ENCODE data around the gene UTP14A.

Gene UTP14A

DNA sequence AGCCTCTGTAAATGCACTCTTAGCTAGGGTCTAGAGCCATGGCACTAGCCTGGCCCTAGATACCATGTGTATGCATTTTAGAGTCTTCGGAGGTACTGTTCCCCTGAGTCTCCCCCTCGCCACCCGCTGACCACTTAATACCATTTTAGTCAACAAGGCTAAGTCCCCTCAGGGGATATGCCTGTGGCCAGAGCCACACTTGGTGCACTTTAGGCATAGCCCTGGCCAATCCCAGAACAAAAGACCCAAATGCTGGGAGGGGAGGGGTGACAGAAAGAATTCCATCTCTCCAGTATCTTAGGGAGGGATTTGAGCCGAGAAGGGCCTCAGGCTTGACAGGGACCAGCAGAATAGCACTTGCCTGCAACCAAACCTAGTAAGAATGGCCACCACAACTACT lies 47.9 kb downstream of the UTP14A start:
- DNase-seq = no peak

- DNase-seq = no peak
Observed at GRCh38 chrX:129954804-129955203, 48.8 kb downstream of the UTP14A start.

GRCh38 chrX:129955682-129956081 lies 49.7 kb downstream of the UTP14A start:
- no peak for DNase-seq

GRCh38 chrX:129956145-129956544 lies 50.2 kb downstream of the UTP14A start:
- no peak for DNase-seq

DNA sequence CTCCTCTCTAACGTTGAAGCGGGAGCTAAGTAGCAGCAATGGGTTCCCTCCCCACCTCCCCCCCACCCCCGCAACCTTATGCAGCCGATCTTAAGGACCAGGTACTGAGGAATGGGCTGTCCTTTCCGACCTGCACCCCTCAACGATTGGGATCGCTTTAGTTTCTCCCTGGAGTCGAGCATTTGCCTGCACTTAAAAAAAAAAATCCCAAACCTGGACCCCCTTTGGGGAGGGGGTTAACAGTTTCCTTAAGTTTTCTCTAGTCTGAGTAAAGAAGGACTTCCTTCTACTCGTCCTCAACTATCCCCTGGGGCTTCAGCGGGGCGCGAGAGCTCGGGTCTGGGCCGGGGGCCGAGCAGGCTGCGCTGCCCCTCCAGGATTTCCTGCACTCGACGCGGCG lies 50.8 kb downstream of the UTP14A start:
- DNase-seq = no peak

GRCh38 chrX:129957241-129958082 lies 51.5 kb downstream of the UTP14A start:
- no peak for DNase-seq

- no peak for DNase-seq
Observed at GRCh38 chrX:129958083-129958465, 52.1 kb downstream of the UTP14A start.

GRCh38 chrX:129958814-129959492 lies 53.0 kb downstream of the UTP14A start:
- DNase-seq = no peak

GRCh38 chrX:129959493-129959832 lies 53.5 kb downstream of the UTP14A start:
- no peak for DNase-seq

GRCh38 chrX:129961180-129962083 lies 55.5 kb downstream of the UTP14A start:
- peak; percentile 31 to 36 for DNase-seq

- no peak for DNase-seq
Observed at GRCh38 chrX:129963729-129964128, 57.8 kb downstream of the UTP14A start.

- DNase-seq = no peak
Observed at GRCh38 chrX:129965166-129965565, 59.2 kb downstream of the UTP14A start.

GRCh38 chrX:129968968-129969367 lies 63.0 kb downstream of the UTP14A start:
- DNase-seq = no peak

GRCh38 chrX:129976441-129976840 lies 70.5 kb downstream of the UTP14A start:
- DNase-seq = no peak
